Tibial nerve (tissue), 4 donors: ENCODE results near the gene ZFAND5.

ENCODE experiments used
- CTCF ChIP-seq, 5 experiments: fragments of 200-600 bp in 3 of 5; fragments of 450-650 bp in 2 of 5; sonication (generic) in 3 of 5; IDR thresholded peaks; one replicate each; pipeline ENCODE4 v1.5.1; 2016 to 2019; ENCODE audit warnings: antibody characterized with exemption in 5 of 5, mild to moderate bottlenecking in 3 of 5, moderate library complexity in 2 of 5
- EP300 ChIP-seq, 2 donors: sonication (generic); formaldehyde crosslinking; IDR thresholded peaks; one replicate each; pipeline ENCODE4 v1.6.1; 2017; ENCODE audit warnings: antibody characterized with exemption in 2 of 2, mild to moderate bottlenecking in 1 of 2
- POLR2A ChIP-seq, 2 donors: fragments of 450-650 bp; IDR thresholded peaks; one replicate each; pipeline ENCODE4 v1.6.1; 2017; ENCODE audit warnings: antibody characterized with exemption in 2 of 2, mild to moderate bottlenecking in 2 of 2, moderate library complexity in 2 of 2

GRCh38 chr9:72382405-72382804, 17.4 kb upstream of the ZFAND5 start:
- TF ChIP-seq CTCF (IDR thresholded peaks at IDR 0.05), result no peak
- TF ChIP-seq EP300 (IDR thresholded peaks at IDR 0.05), result no peak
- no peak for TF ChIP-seq POLR2A (IDR thresholded peaks at IDR 0.05)
